PFSK-1 (cell line): ENCODE measurements around the gene RIPOR2.

Experiments used
- FOXP2 ChIP-seq: optimal IDR thresholded peaks from 2 replicates; pipeline ENCODE3; 2011; ENCODE audit warnings: borderline replicate concordance, control low read depth, inconsistent platforms; ENCODE audit not compliant: insufficient read depth; ENCODE audit errors: extremely low read length, extremely low read depth
- POLR2AphosphoS5 ChIP-seq: IDR thresholded peaks from 2 replicates; pipeline ENCODE4 v1.6.1; 2012; ENCODE audit warnings: low read depth, mild to moderate bottlenecking, control low read depth, low read length, moderate library complexity
- REST ChIP-seq, 2 experiments: IDR thresholded peaks; 2 replicates each; pipeline versions ENCODE4 v1.6.1 to v1.8.0; 2011 to 2012; ENCODE audit warnings: low read depth in 2 of 2, low read length in 2 of 2, control low read depth in 1 of 2, inconsistent platforms in 1 of 2, mild to moderate bottlenecking in 1 of 2, moderate library complexity in 1 of 2; ENCODE audit not compliant: insufficient read depth in 1 of 2
- SIN3A ChIP-seq: IDR thresholded peaks from 2 replicates; pipeline ENCODE4 v1.6.1; 2012; ENCODE audit warnings: mild to moderate bottlenecking, low read length, moderate library complexity, borderline replicate concordance; ENCODE audit not compliant: insufficient read depth
- TAF1 ChIP-seq: IDR thresholded peaks from 2 replicates; pipeline ENCODE4 v1.6.1; 2012; ENCODE audit warnings: low read length, control low read depth, borderline replicate concordance; ENCODE audit not compliant: insufficient read depth

Gene RIPOR2

GRCh38 chr6:24844903-24845302, 90.9 kb downstream of the RIPOR2 start:
- no peak for TF ChIP-seq SIN3A
- no peak for TF ChIP-seq TAF1
- TF ChIP-seq REST (IDR thresholded peaks at IDR 0.05; ENCODE audit: insufficient read depth in 1 of 2, low read depth in 2 of 2, low read length in 2 of 2) = no peak
- TF ChIP-seq POLR2AphosphoS5 = no peak
- TF ChIP-seq FOXP2 = no peak

GRCh38 chr6:24844061-24844460, 91.7 kb downstream of the RIPOR2 start:
- no peak for TF ChIP-seq POLR2AphosphoS5
- TF ChIP-seq REST (IDR thresholded peaks at IDR 0.05; ENCODE audit: insufficient read depth in 1 of 2, low read depth in 2 of 2, low read length in 2 of 2) = no peak
- no peak for TF ChIP-seq TAF1
- no peak for TF ChIP-seq FOXP2
- no peak for TF ChIP-seq SIN3A

DNA sequence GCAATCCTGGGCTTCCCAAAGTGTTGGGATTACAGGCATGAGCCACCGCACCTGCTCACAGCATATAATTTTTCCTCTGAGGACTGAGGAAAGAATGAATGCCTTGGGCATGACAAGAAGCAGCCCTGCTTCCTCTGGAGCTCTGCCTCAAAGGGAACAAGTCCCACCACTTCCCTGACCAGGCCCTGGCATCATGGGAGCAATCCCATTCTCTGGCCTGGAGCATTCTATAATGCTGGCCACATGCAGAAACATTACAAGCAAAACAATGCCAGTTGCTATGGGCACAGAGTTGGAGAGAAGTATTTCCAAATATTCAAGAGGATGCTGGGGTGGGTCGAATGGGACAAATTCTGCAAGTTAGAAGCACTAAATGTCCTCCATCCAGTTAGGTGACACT, 95.6 kb downstream of the RIPOR2 start:
- TF ChIP-seq REST (IDR thresholded peaks at IDR 0.05; ENCODE audit: insufficient read depth in 1 of 2, low read depth in 2 of 2, low read length in 2 of 2) (no peak), FOXP2 (no peak), SIN3A (no peak), TAF1 (no peak), POLR2AphosphoS5 (no peak)

- no peak for TF ChIP-seq SIN3A
- TF ChIP-seq REST (IDR thresholded peaks at IDR 0.05; ENCODE audit: insufficient read depth in 1 of 2, low read depth in 2 of 2, low read length in 2 of 2) = no peak
- TF ChIP-seq TAF1 = no peak
- TF ChIP-seq FOXP2 = no peak
- no peak for TF ChIP-seq POLR2AphosphoS5
Measured at GRCh38 chr6:24838994-24839393, 96.8 kb downstream of the RIPOR2 start.

- TF ChIP-seq POLR2AphosphoS5 (no peak), FOXP2 (no peak), REST (IDR thresholded peaks at IDR 0.05; ENCODE audit: insufficient read depth in 1 of 2, low read depth in 2 of 2, low read length in 2 of 2) (no peak)
Measured at GRCh38 chr6:24838081-24838480, 97.7 kb downstream of the RIPOR2 start.
